GM19328 (cell line): Measurements from ENCODE around the gene GPC6.

ENCODE experiments used
- ATAC-seq: cut with Tn5 transposase; IDR thresholded peaks from one replicate; pipeline ENCODE4 v1.9.1; 2021; ENCODE audit warnings: mild to moderate bottlenecking, moderate library complexity; ENCODE audit not compliant: unreplicated experiment

The GPC6 gene

GRCh38 chr13:94362411-94362909 lies 1135.9 kb downstream of the GPC6 start:
- peak; percentile 95 for ATAC-seq

- ATAC-seq = no peak
Observed at GRCh38 chr13:94366677-94367076, 1140.1 kb downstream of the GPC6 start.

- no peak for ATAC-seq
Observed at GRCh38 chr13:94369972-94370436, 1143.4 kb downstream of the GPC6 start.

- ATAC-seq = no peak
Observed at GRCh38 chr13:94371855-94372254, 1145.2 kb downstream of the GPC6 start.

- ATAC-seq = no peak
Observed at GRCh38 chr13:94382517-94382916, 1155.9 kb downstream of the GPC6 start.

- no peak for ATAC-seq
Observed at GRCh38 chr13:94382960-94383359, 1156.4 kb downstream of the GPC6 start.

GRCh38 chr13:94384231-94384905 lies 1157.8 kb downstream of the GPC6 start:
- no peak for ATAC-seq

- no peak for ATAC-seq
Observed at GRCh38 chr13:94387047-94387446, 1160.4 kb downstream of the GPC6 start.

- no peak for ATAC-seq
Observed at GRCh38 chr13:94389604-94390351, 1163.2 kb downstream of the GPC6 start.

GRCh38 chr13:94390881-94391280 lies 1164.3 kb downstream of the GPC6 start:
- ATAC-seq = no peak

- ATAC-seq = no peak
Observed at GRCh38 chr13:94394723-94395122, 1168.1 kb downstream of the GPC6 start.

- ATAC-seq = no peak
Observed at GRCh38 chr13:94395860-94396259, 1169.3 kb downstream of the GPC6 start.

- no peak for ATAC-seq
Observed at GRCh38 chr13:94399812-94400211, 1173.2 kb downstream of the GPC6 start.

- ATAC-seq = no peak
Observed at GRCh38 chr13:94400874-94401273, 1174.3 kb downstream of the GPC6 start.

- no peak for ATAC-seq
Observed at GRCh38 chr13:94408314-94409036, 1181.9 kb downstream of the GPC6 start.

GRCh38 chr13:94411747-94412146 lies 1185.1 kb downstream of the GPC6 start:
- no peak for ATAC-seq

- ATAC-seq = no peak
Observed at GRCh38 chr13:94412870-94413597, 1186.4 kb downstream of the GPC6 start.

- ATAC-seq = no peak
Observed at GRCh38 chr13:94413598-94413944, 1187.0 kb downstream of the GPC6 start.

GRCh38 chr13:94414141-94414540 lies 1187.5 kb downstream of the GPC6 start:
- ATAC-seq = no peak

- ATAC-seq = no peak
Observed at GRCh38 chr13:94414708-94415107, 1188.1 kb downstream of the GPC6 start.
